SW480 (cell line): ENCODE measurements around the gene CAPN2.

Source experiments
- DNase-seq: peaks from one replicate; pipeline ENCODE4 v3.0.0-alpha.2; 2016; ENCODE audit warnings: low spot score

CAPN2 gene

DNA sequence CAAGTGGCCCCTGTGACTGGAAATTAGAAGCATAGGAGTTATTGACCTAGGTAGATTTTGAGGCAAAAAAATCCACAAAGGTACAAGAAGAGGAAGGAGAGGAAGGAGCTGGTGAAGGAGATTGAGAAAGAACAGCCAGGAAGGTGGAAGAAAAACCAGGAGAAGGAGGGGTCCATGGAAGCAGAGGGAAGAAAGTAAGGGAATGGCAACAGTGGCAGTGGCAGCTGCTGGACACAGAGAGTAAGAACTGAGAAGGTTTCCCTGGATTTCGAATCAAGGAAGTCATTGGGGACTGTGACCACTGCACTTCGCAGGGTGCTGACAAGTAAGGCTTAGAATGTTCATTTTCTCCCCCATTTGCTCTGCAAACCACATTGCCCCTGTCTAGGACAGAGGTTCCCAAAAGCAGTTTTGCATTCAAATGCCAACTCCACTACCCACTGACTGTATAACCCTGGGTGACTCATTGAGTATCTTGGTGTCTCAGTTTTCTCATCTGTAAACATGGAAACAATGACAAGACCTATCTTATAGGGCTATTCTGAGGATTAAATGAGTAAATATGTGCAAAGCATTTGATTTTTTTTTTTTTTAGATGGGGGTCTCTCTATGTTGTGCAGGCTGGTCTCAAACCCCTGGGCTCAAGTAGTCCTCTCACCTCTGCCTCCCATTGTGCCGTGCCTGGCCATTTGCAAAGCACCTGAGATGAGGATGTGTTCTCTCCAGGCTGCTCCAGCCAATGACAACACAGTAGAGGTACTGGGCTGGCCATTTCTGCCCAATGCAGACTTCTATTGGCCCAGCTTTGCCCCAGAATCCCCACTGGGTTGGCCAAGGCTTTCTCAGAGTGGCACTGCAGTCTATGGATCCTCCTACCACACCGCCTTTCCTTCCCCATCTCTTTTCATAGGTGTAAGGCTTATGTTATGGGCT lies 9.3 kb upstream of the CAPN2 start:
- DNase-seq = no peak

GRCh38 chr1:223703668-223704013 lies 8.7 kb upstream of the CAPN2 start:
- DNase-seq = no peak

GRCh38 chr1:223704921-223705878 lies 7.1 kb upstream of the CAPN2 start:
- no peak for DNase-seq

DNA sequence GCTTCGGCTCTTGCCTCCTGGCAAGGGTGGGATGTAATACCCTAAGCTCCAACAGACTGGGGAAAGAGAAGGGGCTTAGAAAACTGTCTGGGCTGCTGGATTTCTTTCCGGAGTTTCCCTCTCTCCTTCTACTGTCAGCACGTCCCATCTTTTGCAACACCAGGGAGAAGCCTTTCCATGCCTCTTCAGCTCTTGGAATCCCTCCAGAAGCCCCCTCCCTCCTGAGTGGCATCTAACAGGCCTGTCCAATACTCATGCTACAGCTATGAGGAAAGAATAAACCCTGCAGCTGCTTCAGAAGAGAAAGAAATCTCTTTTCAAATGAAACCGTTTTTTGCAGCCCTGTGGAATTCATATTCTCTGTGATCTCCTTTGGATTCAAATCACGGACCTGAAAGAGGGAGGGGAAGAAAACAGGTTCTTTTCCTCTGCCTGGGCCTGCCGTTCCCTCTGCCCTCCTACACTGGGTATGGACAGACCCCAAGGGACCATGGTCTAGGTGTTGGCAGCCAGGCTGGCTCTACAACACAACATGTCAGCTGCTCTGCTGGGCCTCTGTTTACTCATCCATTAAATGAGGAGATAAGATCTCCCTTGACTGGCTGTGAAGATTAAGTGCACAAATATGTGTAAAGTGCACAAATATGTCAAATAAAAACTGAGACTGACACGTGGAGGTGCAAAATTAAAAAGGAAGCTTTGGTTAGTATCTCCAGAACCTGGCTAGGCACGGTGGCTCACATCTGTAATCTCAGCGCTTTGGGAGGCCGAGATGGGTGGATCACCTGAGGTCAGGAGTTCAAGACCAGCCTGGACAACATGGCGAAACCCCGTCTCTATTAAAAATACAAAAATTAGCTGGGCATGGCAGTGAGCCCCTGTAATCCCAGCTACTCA lies 6.0 kb upstream of the CAPN2 start:
- DNase-seq = no peak

- peak; percentile 88 for DNase-seq
These were observed 4.9 kb upstream of the CAPN2 start for GRCh38 chr1:223707256-223708000.

- DNase-seq = peak; percentile 66
These were observed 4.4 kb upstream of the CAPN2 start for GRCh38 chr1:223708001-223708359.

- no peak for DNase-seq
These were observed 3.6 kb upstream of the CAPN2 start for GRCh38 chr1:223708651-223709268.

DNA sequence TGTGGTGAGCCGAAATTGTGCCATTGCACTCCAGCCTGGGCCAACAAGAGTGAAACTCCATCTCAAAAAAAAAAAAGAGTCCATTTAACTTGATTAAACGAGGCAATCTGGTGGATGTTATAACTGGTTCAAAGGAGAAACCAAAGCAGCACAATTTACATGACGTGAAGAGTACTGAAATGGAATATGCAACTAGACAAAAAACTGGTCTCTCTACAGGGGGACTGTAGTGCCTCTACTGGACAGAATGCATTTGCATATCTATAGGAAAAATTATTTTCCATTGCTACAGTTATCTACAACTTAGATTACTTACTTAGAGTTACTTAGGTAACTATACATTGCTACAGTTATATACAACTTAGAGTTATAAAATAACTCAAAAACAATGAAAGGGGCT lies 2.7 kb upstream of the CAPN2 start:
- DNase-seq = no peak

GRCh38 chr1:223710179-223711133 lies 1.9 kb upstream of the CAPN2 start:
- DNase-seq = no peak

- DNase-seq = no peak
These were observed 1.2 kb upstream of the CAPN2 start for GRCh38 chr1:223711173-223711572.

- no peak for DNase-seq
These were observed 569 bp upstream of the CAPN2 start for GRCh38 chr1:223711747-223712193.

DNA sequence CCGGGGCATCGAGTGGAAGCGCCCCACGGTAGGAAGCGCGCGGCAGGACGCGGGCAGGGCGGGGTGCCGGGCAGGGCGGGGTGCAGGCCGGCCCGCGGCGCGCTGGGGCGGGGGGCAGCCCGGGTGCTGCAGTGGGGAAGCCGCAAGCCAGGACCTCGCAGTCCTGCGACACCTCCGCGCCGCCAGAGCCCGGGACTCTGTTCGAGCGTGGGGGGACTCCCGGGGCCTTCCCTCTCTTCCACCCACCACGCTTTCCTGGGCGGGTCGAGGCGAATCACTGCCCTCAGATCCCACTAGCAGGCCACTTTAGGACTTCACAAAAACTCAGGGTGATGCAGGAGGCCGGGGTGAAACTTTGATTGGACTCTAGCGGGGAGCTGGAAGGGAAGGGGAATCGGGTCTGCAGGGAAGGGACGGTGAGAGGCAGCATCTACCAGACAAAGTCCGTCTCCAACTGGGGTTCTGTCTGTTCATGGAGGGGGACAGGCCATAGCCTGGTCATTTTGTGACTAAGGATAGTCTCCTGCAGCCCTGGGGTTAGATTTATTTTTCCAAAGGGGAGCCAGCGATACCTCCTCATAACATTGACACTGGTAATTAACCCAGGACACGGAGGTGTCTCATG lies 623 bp downstream of the CAPN2 start:
- DNase-seq = peak; percentile 36

DNA sequence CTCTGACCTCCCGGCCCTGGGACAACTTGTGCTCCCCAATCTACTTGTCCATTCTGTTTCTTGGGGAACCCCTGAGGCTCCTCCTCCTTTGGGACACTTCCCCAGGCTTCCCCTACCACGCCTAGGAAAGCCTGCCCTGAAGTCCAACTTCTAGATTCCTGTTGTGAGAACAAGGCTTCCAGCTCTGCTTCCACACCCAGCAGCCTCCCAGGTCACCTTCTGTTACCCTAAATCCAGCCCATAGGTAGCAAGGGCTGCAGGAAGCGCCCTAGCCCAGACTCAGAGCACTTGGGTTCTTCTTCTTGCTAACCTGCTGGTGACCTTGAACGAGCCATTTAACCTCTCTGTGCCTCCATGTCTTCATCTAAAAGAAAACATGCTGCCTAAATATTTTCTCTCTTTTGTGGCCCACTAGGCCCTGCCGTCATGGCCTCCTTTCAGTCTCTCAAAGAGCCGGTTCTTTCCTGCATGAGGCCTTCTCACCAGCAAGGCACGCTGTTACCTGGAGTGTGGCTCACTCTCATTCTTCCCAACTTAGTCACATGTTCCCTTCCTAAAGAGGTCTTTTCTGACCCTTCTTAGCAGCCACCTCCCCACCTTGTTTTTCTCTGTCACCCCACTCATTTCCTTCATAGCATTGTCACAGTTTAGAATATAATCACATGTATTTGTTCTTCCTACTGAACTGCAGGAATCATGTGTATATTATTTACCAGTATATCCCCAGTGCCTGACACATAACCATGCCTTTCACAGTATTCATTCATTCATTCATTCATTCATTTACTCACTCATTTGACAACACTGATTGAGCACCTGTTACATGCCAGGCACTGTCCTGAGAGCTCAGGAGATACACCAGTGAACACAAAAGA lies 1.4 kb downstream of the CAPN2 start:
- DNase-seq = peak; percentile 46

DNA sequence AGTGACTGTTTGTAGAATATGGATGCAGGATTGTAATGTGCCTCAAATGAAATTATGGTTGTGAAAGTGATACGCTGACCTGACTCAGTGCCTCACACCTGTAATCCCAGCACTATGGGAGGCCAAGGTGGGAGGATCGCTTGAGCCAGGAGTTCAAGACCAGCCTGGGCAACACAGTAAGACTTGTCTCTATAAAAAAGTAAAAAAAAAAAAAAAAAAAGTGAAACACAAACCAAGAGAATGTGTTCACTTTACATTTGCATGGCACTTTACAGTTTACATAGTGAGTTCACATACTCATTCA lies 2.0 kb downstream of the CAPN2 start:
- DNase-seq = no peak

DNA sequence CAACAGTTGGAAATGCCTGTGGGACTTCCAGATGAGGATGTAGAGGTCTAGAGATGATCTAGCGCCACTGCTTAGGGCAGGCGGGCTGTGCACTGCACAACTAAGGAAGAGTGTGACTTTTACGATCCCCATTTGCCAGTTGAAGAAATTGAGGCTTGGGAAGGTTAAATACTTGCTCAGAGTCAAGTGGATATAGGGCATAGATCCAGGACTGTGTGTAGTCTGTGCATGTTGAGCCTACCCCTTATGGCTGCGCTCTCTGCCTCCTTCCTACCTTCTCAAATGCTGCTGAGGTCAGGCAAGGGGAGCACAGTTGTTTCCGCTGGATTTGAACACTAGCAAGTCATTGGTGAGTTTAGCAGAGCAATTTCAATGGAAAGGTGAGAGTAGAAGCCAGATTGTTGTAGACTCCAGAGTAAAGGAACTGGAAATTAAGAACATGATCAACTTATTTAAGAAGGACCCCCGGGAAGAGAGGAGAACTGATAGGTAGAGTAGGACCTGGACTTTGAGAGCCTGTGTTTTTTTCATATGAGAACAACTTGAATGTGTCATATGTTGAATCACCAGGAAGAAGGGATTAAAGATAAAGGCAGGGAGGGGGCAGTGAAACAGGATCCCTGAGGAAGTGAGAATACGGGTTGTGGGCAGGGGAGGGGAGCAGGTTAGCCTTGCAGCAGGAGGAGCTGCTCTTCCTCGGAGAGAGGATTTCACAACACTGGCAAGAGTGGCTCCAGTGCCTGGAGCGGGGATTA lies 2.7 kb downstream of the CAPN2 start:
- peak; percentile 80 for DNase-seq

- DNase-seq = no peak
These were observed 3.3 kb downstream of the CAPN2 start for GRCh38 chr1:223715604-223716172.

GRCh38 chr1:223716302-223716862 lies 4.0 kb downstream of the CAPN2 start:
- DNase-seq = no peak
